ENCODE measurements around the gene PAMR1.
A peak's percentile ranks its signal among the peaks of the same experiment; 100 is the strongest.

PAMR1 gene

DNA sequence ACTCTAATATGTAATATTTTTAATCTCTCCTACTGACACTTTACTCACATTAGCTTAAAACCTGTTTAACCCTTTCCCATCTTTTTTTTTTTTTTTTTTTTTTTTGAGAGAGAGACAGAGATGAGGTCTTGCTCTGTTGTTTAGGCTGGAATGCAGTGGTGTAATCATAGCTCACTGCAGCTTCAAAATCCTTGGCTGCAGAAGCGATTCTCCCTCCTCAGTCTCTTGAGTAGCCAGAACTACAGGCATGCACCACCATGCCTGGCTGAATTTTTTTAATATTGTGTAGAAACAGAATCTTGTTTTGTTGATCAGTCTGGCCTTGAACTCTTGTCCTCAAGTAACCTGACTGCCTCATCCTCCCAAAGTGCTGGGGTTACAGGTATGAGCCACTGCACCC lies 37.3 kb downstream of the PAMR1 start:
- CTCF ChIA-PET = interaction anchor here (0.6 to 2.6 kb wide), 10 partner anchors 9 to 779 kb away, joined by 3 to 9 read pairs (median 3); no protein-coding TSS in a partner anchor
- TF ChIP-seq FOXK2 (IDR thresholded peaks at IDR 0.05) (no peak), BHLHE40 (IDR thresholded peaks at IDR 0.05; ENCODE audit: borderline replicate concordance) (no peak), NFRKB (IDR thresholded peaks at IDR 0.05) (no peak), LEF1 (IDR thresholded peaks at IDR 0.05; ENCODE audit: borderline replicate concordance) (no peak), CTBP1 (IDR thresholded peaks at IDR 0.05; ENCODE audit: borderline replicate concordance) (no peak), TARDBP (IDR thresholded peaks at IDR 0.05) (no peak), HDGF (IDR thresholded peaks at IDR 0.05; ENCODE audit: borderline replicate concordance) (no peak), ELF4 (IDR thresholded peaks at IDR 0.05) (no peak), L3MBTL2 (conservative IDR thresholded peaks at IDR 0.05) (no peak), ARNT (IDR thresholded peaks at IDR 0.05) (no peak), FOXA1 (IDR thresholded peaks at IDR 0.05) (no peak), SUZ12 (IDR thresholded peaks at IDR 0.05) (no peak)
- TF ChIP-seq, protein P1, sequence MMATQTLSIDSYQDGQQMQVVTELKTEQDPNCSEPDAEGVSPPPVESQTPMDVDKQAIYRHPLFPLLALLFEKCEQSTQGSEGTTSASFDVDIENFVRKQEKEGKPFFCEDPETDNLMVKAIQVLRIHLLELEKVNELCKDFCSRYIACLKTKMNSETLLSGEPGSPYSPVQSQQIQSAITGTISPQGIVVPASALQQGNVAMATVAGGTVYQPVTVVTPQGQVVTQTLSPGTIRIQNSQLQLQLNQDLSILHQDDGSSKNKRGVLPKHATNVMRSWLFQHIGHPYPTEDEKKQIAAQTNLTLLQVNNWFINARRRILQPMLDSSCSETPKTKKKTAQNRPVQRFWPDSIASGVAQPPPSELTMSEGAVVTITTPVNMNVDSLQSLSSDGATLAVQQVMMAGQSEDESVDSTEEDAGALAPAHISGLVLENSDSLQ (IDR thresholded peaks at IDR 0.05) = no peak
- DNase-seq (ENCODE audit: extremely low spot score) = no peak
- POLR2A ChIA-PET = no interaction called here

DNA sequence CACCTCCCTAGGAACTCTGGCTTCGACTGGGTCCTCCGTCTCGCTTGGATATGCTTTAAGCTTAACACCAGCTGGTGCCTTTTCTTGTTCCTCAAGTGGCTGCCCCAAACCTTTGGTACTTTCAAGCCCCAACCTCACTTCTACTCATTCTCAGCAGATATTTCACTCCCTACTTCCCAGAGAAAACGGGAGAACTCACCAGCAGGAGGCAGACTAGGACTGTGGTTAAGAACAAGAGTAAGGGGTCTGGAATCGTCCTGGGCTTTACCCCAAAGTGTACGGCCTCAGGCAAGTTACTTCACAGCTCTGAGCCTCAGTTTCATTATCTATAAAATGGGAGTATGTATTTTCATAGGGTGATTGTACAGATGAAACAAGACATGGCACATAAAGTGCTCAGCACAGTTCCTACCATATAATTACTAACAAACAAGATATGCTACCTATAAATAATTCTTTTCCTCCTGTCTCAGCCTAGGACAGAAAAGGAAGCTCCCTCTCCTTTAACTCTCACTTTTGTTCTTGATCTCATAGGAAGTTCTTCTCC lies 37.8 kb downstream of the PAMR1 start:
- ChIA-PET CTCF (interaction anchor here (0.6 to 2.6 kb wide), 11 partner anchors 9 to 780 kb away, joined by 3 to 9 read pairs (median 3); no protein-coding TSS in a partner anchor), POLR2A (no interaction called here)
- DNase-seq (ENCODE audit: extremely low spot score) = peak; percentile 59
- no peak for TF ChIP-seq ELF4 (IDR thresholded peaks at IDR 0.05)

DNA sequence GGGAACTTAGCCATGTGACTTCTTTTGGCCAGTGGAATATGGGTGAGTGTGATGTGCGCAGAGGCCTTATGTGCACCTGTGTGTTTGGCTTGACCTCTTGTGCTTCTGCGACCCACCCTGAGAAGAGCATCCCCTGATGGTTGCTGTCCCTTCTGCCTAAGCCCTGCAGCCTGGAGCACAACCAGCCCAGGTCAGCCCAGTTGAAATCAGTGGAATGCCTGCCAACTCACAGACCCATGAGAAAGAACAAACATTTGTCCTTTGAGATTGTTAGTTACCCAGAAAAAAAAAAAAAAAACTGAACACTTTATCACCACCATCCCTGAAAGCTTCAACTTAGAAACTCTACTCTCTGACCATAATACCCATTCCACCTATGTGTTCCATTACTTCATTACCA lies 38.5 kb downstream of the PAMR1 start:
- ChIA-PET CTCF (interaction anchor here (0.6 to 2.6 kb wide), 3 partner anchors 335 to 778 kb away, joined by 3 to 9 read pairs (median 3); no protein-coding TSS in a partner anchor), POLR2A (no interaction called here)
- TF ChIP-seq ZNF384 (IDR thresholded peaks at IDR 0.05) (no peak), TARDBP (IDR thresholded peaks at IDR 0.05) (no peak), FOXK2 (IDR thresholded peaks at IDR 0.05) (no peak), NFRKB (IDR thresholded peaks at IDR 0.05) (no peak), SP1 (IDR thresholded peaks at IDR 0.05) (no peak), HDGF (IDR thresholded peaks at IDR 0.05; ENCODE audit: borderline replicate concordance) (no peak), FOXA1 (IDR thresholded peaks at IDR 0.05) (no peak), LEF1 (IDR thresholded peaks at IDR 0.05; ENCODE audit: borderline replicate concordance) (no peak), ARNT (IDR thresholded peaks at IDR 0.05) (no peak), BHLHE40 (IDR thresholded peaks at IDR 0.05; ENCODE audit: borderline replicate concordance) (no peak), ELF4 (IDR thresholded peaks at IDR 0.05) (no peak), SUZ12 (IDR thresholded peaks at IDR 0.05) (no peak), L3MBTL2 (conservative IDR thresholded peaks at IDR 0.05) (no peak), FOXM1 (IDR thresholded peaks at IDR 0.05; ENCODE audit: borderline replicate concordance) (no peak), CTBP1 (IDR thresholded peaks at IDR 0.05; ENCODE audit: borderline replicate concordance) (no peak)
- TF ChIP-seq, protein P1 (IDR thresholded peaks at IDR 0.05) = no peak
- no peak for DNase-seq (ENCODE audit: extremely low spot score)

DNA sequence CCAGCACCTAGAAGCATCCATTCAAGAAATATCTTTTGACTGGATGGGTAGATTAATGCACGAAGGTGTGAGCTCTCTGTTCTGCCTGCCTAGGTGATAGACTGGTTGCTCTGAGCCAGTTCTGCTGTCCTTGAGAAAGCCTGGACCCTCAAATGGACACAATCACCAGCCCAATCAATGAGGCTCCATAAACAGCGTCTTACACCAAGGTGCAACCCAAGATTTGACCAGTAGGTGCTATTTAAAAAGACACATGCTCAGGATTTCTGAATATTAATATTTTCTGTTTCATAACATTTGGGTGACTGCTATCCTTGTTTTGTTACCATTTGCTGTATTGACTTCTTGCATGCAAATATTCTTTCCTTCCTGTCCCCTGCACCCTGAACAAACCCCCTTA lies 39.0 kb downstream of the PAMR1 start:
- TF ChIP-seq, protein P1 (IDR thresholded peaks at IDR 0.05) = no peak
- TF ChIP-seq SP1 (IDR thresholded peaks at IDR 0.05) (no peak), L3MBTL2 (conservative IDR thresholded peaks at IDR 0.05) (no peak), ELF4 (IDR thresholded peaks at IDR 0.05) (no peak), TARDBP (IDR thresholded peaks at IDR 0.05) (no peak), SUZ12 (IDR thresholded peaks at IDR 0.05) (no peak), CTBP1 (IDR thresholded peaks at IDR 0.05; ENCODE audit: borderline replicate concordance) (no peak), NFRKB (IDR thresholded peaks at IDR 0.05) (no peak), FOXK2 (IDR thresholded peaks at IDR 0.05) (no peak), LEF1 (IDR thresholded peaks at IDR 0.05; ENCODE audit: borderline replicate concordance) (no peak), ARNT (IDR thresholded peaks at IDR 0.05) (no peak), FOXM1 (IDR thresholded peaks at IDR 0.05; ENCODE audit: borderline replicate concordance) (no peak), ZNF384 (IDR thresholded peaks at IDR 0.05) (no peak), FOXA1 (IDR thresholded peaks at IDR 0.05) (no peak), BHLHE40 (IDR thresholded peaks at IDR 0.05; ENCODE audit: borderline replicate concordance) (no peak), HDGF (IDR thresholded peaks at IDR 0.05; ENCODE audit: borderline replicate concordance) (no peak)
- ChIA-PET POLR2A (no interaction called here), CTCF (interaction anchor here (0.7 to 1.7 kb wide), 2 partner anchors 12 to 775 kb away, joined by 3 to 4 read pairs; no protein-coding TSS in a partner anchor)

DNA sequence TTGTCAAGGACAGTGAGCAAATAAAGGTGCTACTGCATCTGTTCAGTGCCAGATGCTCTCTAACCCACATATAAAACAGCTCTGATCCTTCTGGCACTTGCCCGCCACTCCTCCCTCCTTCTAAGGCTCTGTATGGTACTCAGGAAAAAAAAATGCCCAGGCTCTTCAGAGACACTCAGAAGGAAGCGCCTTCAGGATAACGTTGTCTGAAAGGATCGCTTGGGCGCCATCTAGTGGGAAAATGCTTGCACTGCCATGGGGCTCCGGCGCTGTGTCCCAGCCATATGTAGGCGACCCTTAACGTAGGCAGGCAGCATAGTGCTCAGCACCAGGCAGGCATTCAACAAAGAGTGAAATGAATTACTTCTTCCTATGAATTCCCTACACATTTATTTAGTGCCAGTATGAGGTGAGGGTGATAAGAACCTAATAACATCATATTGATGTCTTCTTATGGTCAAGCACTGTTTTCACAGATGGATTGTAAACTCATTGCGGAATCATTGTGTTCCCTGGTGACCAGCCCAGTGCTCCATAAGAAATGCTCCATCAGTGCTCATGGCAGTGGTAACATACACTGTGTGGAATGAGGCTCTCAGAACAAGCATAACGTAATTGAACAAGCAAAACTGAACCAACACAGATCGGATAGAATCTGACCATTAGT lies 39.6 kb downstream of the PAMR1 start:
- TF ChIP-seq ZNF384 (IDR thresholded peaks at IDR 0.05) (peak; percentile 40; the same call in 1 of the 2 replicates), SUZ12 (IDR thresholded peaks at IDR 0.05) (no peak), ELF4 (IDR thresholded peaks at IDR 0.05) (no peak)
- ChIA-PET POLR2A (no interaction called here), CTCF (interaction anchor here (0.6 to 1.7 kb wide), 4 partner anchors 12 to 973 kb away, joined by 3 to 4 read pairs (median 3); no protein-coding TSS in a partner anchor)
- peak; percentile 83 for DNase-seq (ENCODE audit: extremely low spot score)

More for the DNA sequence above, 39.0 kb downstream of the PAMR1 start:
- no peak for DNase-seq (ENCODE audit: extremely low spot score)

DNA sequence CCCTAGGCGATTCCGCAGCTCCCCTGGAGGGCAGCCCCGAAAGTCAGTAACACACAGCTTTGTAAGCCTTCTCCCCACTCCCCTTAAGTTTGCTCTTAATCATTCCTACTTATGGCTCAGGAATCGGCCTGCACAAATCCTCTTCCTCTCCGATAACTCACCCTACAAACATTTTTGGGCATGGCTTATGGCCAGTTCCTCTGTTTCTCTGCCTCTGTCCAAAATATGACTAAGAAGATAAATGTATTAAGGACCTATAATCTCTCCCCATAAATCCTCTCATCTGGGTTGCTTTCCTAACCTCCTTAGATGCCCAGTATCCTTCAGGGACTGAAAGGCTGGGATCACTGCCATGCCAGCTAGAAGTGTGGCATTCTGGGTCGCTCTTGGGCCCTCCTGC lies 41.0 kb downstream of the PAMR1 start:
- CTCF ChIA-PET = no interaction called here
- no peak for DNase-seq (ENCODE audit: extremely low spot score)
- POLR2A ChIA-PET = no interaction called here
- TF ChIP-seq TARDBP (IDR thresholded peaks at IDR 0.05) (no peak), SP1 (IDR thresholded peaks at IDR 0.05) (no peak), HDGF (IDR thresholded peaks at IDR 0.05; ENCODE audit: borderline replicate concordance) (no peak), LEF1 (IDR thresholded peaks at IDR 0.05; ENCODE audit: borderline replicate concordance) (no peak), BHLHE40 (IDR thresholded peaks at IDR 0.05; ENCODE audit: borderline replicate concordance) (no peak), L3MBTL2 (conservative IDR thresholded peaks at IDR 0.05) (no peak), ELF4 (IDR thresholded peaks at IDR 0.05) (no peak), FOXM1 (IDR thresholded peaks at IDR 0.05; ENCODE audit: borderline replicate concordance) (no peak), FOXA1 (IDR thresholded peaks at IDR 0.05) (no peak), ZNF384 (IDR thresholded peaks at IDR 0.05) (no peak), CTBP1 (IDR thresholded peaks at IDR 0.05; ENCODE audit: borderline replicate concordance) (no peak), ARNT (IDR thresholded peaks at IDR 0.05) (no peak), FOXK2 (IDR thresholded peaks at IDR 0.05) (no peak), SUZ12 (IDR thresholded peaks at IDR 0.05) (no peak), NFRKB (IDR thresholded peaks at IDR 0.05) (no peak)
- TF ChIP-seq, protein P1 (IDR thresholded peaks at IDR 0.05) = no peak

All from HEK293T (cell line).